GM18505 (cell line): ENCODE data around the gene HOXB9.

ENCODE experiments used
- ATAC-seq: cut with Tn5 transposase; IDR thresholded peaks from one replicate; pipeline ENCODE4 v1.9.1; 2021; ENCODE audit not compliant: unreplicated experiment
- POLR2A ChIP-seq: IDR thresholded peaks from 4 replicates; pipeline ENCODE4 v1.6.1; 2011; ENCODE audit warnings: borderline replicate concordance; ENCODE audit not compliant: insufficient read depth, insufficient read length; ENCODE audit errors: extremely low read depth

Gene HOXB9

GRCh38 chr17:48644159-48644558, 18.0 kb upstream of the HOXB9 start:
- no peak for ATAC-seq
- TF ChIP-seq POLR2A = no peak

DNA sequence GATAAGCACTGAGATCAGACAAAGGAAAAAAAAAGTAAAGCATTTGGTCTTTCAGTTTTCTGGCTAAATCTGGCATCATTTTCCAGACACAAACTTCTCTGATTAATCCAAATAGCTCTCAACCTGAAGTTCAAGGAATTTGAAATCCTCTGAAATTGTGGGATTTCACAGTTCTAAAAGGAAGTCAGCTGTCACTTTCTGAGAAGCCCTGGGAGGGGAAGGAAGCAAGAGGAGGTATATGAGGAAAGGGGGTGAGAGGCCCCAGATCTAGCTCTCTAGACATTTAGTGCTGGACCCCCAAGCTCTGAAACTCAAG, 17.5 kb upstream of the HOXB9 start:
- TF ChIP-seq POLR2A = no peak
- ATAC-seq = no peak

GRCh38 chr17:48642843-48643696, 16.9 kb upstream of the HOXB9 start:
- no peak for ATAC-seq
- no peak for TF ChIP-seq POLR2A

DNA sequence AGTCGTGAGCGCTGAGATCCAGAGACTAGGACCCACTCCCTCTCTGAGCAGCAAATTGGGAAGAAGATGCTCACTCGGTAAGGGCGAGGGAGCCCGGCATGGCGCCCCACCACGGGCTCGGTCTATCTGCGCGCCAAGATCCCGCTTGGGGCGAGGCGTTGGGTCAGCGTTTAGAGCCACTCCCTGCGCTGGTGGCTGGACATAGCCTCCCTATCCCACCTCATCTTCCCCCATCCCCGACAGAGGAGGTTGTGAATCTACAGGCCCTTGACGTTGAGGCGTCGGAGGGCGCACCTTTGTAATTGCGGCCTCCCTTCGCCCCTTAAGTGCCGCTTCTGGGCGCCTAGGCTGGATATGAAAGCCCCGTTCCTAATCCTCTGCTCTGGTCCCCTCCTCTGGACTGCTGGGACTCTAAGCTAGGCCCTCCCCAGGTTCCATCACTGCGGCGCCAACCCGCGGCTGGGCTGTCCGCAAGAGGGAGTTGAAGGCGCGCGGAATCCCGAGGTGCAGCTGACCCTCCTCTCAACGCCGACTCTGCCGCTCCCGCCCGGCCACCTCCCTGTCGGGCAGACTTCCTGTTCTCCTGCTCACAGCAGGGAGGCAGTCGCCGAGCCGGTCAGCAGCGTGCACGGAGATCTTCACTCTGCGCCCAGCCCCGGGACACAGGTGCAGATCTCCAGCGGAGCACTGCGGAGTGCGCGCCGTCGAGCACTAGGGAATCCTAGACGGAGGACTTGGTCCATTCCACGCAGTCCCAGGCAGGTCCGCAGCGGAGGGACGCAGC, 16.1 kb upstream of the HOXB9 start:
- no peak for ATAC-seq
- TF ChIP-seq POLR2A = no peak

- ATAC-seq = no peak
- TF ChIP-seq POLR2A = no peak
Measured at GRCh38 chr17:48641541-48642058, 15.4 kb upstream of the HOXB9 start.

DNA sequence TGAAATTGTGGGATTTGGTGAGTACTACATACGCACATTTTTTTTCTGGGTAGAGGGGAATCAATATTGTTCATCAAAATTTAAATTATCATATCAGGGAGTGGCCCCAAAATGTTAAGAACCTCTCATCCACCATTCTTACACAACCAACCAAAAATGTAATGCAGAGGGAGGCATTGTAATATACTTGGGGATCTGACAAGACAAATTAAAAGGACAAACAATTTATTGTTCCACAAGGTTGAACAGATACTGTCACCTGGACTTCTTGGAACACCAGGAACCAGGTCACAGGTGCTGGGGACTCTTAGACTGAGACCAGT, 14.7 kb upstream of the HOXB9 start:
- ATAC-seq = no peak
- TF ChIP-seq POLR2A = no peak

GRCh38 chr17:48639982-48640857, 14.1 kb upstream of the HOXB9 start:
- ATAC-seq = no peak
- no peak for TF ChIP-seq POLR2A

- TF ChIP-seq POLR2A = no peak
- ATAC-seq = no peak
Measured at GRCh38 chr17:48639136-48639535, 13.0 kb upstream of the HOXB9 start.

DNA sequence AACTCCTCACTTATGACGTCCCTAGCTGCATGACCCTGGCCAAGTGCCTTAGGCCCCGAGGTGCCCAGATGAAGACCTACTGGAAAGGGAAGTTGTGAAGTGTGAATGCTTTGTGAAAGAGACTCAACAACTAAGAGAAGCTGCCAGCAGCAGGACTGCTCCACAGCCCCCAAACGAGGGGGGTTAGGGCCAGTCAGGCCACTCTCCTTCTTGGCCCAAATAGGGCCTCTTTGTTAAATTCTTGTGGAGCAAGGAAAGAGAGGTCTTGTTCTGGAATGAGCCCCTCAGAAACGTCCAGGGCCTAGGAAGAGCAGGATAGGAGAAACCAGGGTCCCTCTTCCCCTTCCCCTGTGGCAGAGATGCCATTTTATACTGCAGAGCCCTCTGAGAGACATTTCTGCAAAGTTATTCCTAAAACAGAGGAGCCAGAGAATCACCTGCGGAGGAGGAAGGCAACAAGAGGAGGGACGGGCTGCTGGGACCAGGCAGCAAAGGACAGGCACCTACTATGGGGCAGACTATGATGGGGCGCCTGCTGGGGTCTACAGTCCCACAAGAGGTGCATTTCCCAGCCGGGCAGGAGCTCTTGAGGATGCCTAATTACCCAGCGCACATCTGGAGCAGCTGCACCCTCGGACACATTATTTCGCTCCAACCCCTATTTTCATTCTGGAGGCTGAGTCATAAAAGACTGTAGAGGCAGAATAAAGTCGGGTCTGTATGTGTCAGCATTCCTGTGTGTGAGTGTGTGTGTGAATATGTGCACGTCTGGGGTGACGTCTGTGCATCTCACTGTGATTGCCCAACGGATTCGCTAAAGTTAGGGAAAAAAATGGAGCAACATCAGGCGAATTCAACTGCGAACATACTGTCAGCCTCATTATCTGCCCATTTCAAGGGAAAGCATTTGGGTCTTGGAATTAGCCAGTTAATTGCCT, 11.4 kb upstream of the HOXB9 start:
- no peak for ATAC-seq

DNA sequence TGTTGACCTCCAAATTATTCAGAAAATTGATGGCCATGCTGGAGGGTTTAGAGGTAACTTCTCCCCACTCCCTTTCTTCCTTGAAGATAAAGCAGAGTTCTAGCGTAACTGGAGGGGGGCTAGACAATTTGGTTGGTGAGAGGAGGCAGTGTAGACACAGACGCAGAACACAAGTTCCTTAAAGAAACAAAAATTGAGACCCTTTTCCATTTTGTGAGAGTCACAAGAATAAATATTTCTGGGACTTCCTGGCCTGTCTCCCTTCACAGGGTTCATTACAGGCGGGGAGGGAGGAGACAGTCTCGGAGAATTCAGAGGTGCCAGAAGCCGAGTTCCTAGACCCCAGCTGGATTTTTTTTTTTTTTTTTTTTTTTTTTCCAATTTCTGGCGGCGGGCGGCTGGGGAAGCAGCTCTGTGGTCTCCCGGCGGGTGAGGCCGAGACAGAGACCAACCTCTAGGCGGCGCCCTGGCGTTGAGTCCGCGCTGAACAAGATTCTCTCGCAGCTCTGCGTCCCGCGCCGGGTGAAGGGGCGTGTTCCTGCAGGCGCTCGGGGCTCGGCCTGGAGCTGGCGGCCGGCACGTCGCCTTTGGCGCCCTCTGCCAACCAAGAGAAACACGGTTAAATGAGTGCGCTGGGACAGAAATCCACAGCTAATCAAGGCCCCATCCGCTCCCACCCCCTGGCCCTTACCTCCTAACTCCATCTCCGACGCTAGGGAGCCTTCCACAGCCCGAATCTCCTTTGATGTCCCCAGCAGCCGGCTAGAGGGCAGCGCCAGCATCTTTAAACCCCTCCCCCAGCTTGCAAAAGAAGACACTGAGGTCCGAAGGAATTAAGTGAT, 10.2 kb upstream of the HOXB9 start:
- no peak for TF ChIP-seq POLR2A
- ATAC-seq = peak; percentile 62

More for the DNA sequence above, 11.4 kb upstream of the HOXB9 start:
- no peak for TF ChIP-seq POLR2A

DNA sequence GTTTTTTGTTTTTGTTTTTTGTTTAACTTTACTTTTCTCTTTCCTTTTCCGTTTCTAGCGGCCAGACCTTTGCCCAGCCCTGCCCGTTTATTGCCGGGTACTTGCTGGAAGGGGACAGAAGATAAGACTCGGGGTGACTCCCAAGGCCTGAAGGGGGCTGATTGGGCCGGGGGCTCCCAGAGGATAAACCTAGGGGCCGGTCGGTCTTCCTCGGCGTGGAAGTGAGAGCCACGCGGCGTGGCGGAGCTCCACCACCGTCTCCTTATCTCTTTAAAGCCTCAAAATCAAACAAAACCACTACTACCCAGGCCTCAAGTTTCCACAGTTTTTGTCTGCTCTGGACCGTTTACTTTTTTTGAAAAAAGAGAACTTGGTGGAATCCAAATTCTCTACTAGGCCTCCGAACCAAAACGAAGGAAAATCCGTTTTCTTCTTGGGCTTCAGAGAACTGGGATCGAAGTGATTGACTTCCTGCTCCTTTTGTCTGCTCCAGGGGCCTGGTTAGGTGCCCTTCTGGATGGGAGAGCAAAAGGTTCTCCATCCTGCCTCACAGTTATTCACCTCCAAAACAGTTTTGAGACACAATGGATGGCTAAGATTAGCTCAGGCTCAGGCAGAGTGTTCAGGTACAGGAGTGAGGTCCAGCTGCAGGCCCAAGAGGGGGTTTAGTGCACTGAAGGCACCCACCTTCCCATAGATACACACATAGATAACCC, 8.5 kb upstream of the HOXB9 start:
- ATAC-seq = no peak
- TF ChIP-seq POLR2A = no peak
